ENCODE measurements around the gene ATF7.

GRCh38 chr12:53502331-53502730 is 123.9 kb downstream of the ATF7 start:
- no peak for TF ChIP-seq POLR2A (IDR thresholded peaks at IDR 0.05; ENCODE audit: low read depth, low read length)
- no peak for TF ChIP-seq TAF1 (IDR thresholded peaks at IDR 0.05; ENCODE audit: low read depth, low read length)
- no peak for TF ChIP-seq POLR2AphosphoS5 (IDR thresholded peaks at IDR 0.05; ENCODE audit: low read depth, low read length)
- no peak for TF ChIP-seq PAX5 (IDR thresholded peaks at IDR 0.05; ENCODE audit: insufficient read depth, low read length, severe bottlenecking)
